KBM-7 (cell line): Measurements from ENCODE around the gene OR9Q1.
A peak's percentile ranks its signal among the peaks of the same experiment; 100 is the strongest.
"Not testable (repeated sequence)": the region's sequence is repeated elsewhere in the genome, so short reads cannot be mapped to it uniquely, and the experiment has no call there.

Experiments used
- DNase-seq: peaks from one replicate; pipeline ENCODE4 v3.0.0-alpha.2; 2015
- in situ Hi-C: fragments of 300-500 bp; cut with MboI; formaldehyde crosslinking; loops from 2 replicates; pipeline ENCODE4 v1.14.3; 2020; ENCODE audit warnings: low sequenced_read_pairs, low pct_unique_long_range_greater_than_20kb, mixed read lengths

OR9Q1 gene, protein sequence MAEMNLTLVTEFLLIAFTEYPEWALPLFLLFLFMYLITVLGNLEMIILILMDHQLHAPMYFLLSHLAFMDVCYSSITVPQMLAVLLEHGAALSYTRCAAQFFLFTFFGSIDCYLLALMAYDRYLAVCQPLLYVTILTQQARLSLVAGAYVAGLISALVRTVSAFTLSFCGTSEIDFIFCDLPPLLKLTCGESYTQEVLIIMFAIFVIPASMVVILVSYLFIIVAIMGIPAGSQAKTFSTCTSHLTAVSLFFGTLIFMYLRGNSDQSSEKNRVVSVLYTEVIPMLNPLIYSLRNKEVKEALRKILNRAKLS

DNA sequence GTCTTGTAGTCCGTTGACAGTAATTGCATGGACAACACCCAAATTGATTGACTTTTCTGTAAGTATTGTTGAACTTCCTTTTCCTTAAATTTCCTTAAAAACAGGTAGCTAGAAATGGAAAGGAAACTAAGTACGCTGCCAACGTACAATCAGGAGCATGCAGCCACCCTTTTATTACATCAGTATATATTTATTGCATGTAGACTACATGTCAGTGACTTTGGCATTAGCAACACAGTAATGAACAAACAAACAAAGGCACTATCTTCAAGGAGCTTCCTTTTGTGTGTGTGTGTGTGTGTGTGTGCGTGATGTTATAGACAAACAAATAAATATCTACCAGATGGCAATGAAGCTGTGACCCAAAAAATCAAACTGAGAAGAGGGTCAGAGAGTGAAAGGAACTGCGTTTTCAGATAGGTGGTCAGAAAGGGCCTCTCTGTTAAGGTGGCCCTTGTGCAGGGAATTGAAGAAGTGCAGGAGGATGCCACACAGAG lies at the start of gene OR9Q1:
OR9Q1 (plus strand) TSS at position 447 of the 497 bp plus-strand sequence. CDS start 155,564 bp downstream, outside the sequence.
- DNase-seq: no peak
- in situ Hi-C loops: no loop called here

DNA sequence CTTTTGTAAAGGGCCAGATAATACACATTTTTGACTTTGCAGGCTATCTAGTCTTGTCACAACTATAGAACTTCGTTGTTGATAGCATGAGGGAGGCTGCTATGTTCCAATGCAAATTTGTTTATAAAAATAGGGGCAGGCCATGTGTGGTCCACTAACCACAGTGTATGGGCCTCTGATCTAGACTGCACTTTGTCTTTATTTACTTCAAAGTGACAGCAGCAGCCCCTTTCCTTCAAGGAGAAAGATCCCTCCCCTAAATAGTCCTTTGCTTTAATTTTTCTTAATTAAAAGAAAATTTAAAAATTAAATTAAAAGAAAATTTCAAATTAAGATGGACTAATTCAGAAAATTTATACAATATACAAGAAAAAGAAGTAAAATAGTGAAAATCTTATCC lies 49.5 kb upstream of the OR9Q1 start:
- no peak for DNase-seq
- in situ Hi-C loops: no loop called here

- no peak for DNase-seq
- in situ Hi-C loops: no loop called here
Observed at GRCh38 chr11:57974848-57975601, 48.7 kb upstream of the OR9Q1 start.

- in situ Hi-C loops: no loop called here
- DNase-seq: no peak
Observed at GRCh38 chr11:57977709-57978108, 46.0 kb upstream of the OR9Q1 start.

- no peak for DNase-seq
- in situ Hi-C loops: no loop called here
Observed at GRCh38 chr11:57978686-57979531, 44.8 kb upstream of the OR9Q1 start.

DNA sequence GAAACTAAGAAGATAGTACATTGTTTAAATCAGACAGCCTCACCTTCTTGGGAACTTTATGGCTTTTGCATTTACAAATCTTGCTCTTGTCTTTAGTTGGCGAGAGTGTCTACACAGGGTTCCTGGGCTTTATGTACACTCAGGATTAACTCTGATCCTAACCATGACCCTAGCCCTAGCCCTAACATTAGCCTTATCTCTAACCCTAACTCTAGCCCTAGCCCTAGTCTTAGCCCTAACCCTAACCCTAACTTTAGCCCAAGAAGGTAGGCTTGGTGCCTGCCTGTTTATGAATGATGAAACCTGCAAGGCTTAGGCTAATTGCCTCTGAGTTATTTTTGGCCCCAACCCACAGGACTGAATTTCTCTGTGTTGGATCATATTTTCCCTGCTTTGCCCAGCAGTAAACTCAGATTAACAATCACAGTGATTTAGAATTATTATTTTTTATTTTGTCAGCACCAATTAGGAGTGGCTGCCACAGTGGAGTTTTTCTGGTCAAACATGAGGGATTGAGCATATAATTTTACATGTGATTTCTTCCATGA lies 44.1 kb upstream of the OR9Q1 start:
- DNase-seq: no peak
- in situ Hi-C loops: no loop called here

GRCh38 chr11:57980201-57980600 lies 43.5 kb upstream of the OR9Q1 start:
- in situ Hi-C loops: no loop called here
- DNase-seq: no peak

DNA sequence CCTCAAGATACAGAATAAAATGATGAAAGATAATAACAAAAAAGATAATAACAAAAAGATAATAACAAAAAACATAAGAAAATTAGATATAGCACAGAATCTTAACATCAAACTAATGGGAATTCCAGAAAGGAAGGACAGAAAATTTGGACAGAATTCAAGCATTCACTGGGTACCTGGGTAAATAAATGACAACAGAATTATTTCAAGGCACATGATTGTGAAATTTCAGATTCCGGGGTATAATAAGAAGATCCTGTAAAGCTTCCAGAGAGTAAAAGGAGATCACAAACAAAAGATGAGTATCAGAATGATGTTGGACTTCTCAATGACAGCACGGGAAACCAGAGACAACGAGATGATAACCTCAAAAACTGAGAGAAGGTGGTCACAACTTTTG lies 42.1 kb upstream of the OR9Q1 start:
- DNase-seq: no peak
- in situ Hi-C loops: no loop called here

- in situ Hi-C loops: no loop called here
- DNase-seq: no peak
Observed at GRCh38 chr11:57982776-57983175, 40.9 kb upstream of the OR9Q1 start.

GRCh38 chr11:57983191-57983590 lies 40.5 kb upstream of the OR9Q1 start:
- in situ Hi-C loops: no loop called here
- no peak for DNase-seq

GRCh38 chr11:57999523-57999922 lies 24.2 kb upstream of the OR9Q1 start:
- DNase-seq, in situ Hi-C loops: not testable (repeated sequence)

- in situ Hi-C loops, DNase-seq: not testable (repeated sequence)
Observed at GRCh38 chr11:58000021-58000420, 23.7 kb upstream of the OR9Q1 start.

GRCh38 chr11:58000699-58001098 lies 23.0 kb upstream of the OR9Q1 start:
- no peak for DNase-seq
- in situ Hi-C loops: no loop called here

DNA sequence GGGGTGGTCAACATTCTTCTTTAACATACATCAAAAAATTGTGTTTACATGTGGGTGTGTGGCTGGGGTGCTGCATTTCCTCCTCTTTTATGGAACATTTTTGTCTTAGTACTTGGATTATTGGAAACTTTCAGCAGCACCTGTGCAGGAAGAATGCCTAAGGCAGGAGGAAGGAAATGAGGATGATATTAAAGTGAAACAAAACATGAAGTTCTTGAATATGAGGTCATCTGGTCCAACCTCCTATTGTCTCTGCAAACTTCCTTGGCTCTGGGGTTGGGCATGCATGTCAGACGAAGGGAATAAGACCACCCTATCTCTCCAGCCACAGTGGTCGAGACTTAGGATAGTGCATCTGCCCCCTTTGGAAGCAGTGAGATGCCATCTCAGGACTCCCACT lies 20.6 kb upstream of the OR9Q1 start:
- no peak for DNase-seq
- in situ Hi-C loops: no loop called here

DNA sequence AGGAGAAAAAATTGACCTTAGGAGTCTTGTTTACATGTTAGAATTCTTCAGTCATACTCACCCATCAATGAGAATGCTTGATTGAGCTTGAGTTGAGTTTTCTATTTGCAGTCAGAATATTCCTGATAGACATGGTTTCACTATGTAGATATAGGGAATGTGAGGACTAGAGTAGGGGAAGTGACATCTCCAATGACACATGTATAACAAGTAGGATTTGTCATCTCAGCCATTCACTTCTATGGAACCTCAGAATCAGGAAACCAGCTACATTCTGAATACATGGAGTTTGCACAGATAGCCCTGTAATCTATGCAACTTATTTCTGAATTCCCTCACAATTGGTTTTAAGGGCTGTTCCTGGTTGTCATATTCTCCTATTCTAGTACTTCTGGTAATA lies 20.1 kb upstream of the OR9Q1 start:
- no peak for DNase-seq
- in situ Hi-C loops: no loop called here

DNA sequence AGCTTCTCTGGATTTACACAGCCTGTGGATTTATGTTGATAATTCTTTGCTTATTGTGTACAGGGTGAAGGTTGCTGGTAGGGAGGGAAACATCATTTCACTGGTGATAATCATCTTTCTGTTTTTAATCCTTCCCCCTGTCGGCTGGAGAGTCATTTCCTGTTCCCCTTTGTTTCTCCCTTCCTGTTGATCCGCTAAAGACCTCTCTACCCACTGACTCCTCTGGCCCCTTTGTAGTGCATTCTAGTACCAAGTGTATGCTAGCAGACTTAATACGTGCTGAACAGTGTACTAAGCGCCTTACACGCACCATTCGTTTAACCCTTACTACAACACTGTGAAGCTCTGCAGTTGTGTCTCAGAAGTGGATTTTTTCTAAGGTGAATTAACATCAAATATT lies 19.0 kb upstream of the OR9Q1 start:
- in situ Hi-C loops: no loop called here
- DNase-seq: peak; percentile 74

DNA sequence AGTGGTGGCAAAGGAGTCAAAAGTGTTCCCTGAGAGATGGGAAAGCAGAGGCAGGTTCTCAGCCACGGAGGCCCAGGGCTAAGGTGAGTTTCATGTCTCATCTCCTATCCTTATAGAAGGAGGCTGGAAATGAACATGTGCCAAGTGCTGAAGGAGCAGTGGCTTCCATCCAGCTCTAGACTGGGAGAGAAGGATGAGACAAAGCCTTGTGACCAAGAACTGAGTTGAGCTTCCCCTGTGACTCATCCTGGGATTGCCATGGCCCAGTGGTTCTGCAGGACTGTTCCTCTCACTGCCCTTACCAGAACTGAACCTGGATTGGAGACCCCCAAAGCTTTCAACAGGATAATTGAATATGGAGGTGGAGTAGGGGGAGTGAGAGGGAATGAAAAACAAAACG lies 16.7 kb upstream of the OR9Q1 start:
- in situ Hi-C loops: no loop called here
- DNase-seq: no peak

DNA sequence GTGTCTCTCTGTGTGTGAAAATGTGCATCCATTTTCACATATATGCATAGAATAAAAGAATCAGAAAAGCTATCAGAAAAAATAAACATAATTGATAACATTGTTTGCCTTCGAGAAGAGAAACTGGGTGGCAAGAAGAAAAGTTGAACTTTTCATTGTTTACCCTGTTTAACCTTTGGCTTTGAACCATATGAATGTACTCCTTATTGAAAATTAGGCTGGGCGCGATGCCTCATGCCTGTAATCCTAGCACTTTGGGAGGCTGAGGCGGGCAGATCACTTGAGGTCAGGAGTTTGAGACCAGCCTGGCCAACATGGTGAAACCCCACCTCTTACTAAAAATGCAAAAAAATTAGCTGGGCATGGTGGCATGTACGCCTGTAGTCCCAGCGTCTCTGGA lies 11.9 kb upstream of the OR9Q1 start:
- in situ Hi-C loops: no loop called here
- no peak for DNase-seq

DNA sequence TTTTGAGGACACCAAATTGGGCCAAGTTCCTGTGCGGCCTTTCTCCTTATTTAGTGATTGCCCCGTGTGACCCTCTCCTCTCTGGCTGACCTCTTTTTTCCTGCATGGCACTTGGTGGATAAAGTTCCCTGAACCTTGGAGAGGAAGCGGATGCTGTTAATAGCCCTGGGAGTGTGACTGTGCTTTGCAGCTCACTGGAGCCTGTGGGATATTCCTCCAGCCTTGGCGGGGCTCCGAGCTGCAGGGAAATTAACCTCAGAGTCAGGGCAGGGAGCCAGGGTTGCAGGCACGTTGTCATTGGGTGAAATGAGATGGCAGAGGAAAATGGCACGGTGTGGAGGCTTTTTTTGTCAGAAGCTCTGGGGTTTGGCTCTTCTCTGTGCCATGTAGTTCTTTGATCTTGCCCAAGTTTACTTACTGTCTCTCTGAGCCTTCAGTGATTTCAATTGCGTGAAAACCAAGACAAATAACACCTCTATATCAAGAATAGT lies 965 bp downstream of the OR9Q1 start:
- DNase-seq: no peak
- in situ Hi-C loops: no loop called here
